ENCODE measurements around the gene PROC.
A peak's percentile ranks its signal among the peaks of the same experiment; 100 is the strongest.

Gene PROC

DNA sequence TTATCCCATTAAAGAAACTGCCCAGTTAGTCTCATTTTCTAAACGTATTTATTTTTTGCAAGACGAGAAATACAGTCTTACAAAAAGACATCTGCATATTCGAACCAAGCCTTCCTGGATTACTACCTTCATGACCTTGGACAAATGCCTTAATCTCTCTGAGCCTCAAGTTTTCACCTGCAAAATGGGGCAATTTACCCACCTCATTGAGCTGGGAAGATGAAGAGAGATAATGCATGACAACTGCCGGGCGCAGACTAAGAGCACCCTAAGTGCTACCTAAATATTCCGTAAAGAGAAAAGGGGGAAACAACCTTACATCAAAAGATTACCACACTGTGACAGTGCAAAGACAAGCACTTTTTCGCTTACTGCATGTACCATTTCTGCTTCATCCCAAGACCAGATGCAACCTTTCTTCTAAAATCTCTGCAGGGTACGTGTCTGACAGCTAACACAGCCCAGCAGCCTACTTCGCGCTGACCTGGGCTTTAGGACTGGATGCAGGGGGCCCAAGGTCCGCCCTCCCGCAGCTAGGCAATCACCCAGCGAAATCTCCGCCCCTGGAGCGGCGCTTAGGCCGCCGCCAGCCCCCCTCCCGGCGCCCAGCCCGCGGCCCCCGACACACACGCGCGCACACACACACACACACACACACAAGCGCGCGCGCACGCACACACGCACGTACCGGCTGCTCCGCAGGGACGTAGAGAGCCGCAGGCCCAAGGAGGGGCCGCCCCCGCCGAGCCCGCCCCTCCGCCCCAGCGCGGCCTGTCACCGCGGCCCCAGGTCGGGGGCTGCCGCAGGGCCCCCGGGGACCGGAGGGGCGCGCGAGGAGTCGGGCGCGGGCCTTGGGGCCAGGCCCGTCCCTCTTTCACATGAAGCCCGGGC is 31.2 kb upstream of the PROC start:
- 2% methylated on average over 40 of the region's 58 CpGs for WGBS (ENCODE audit: insufficient coverage)
- CTCF ChIA-PET: interaction anchor here (1.0 to 1.7 kb wide), 3 partner anchors 23 to 38 kb away, joined by 3 to 5 read pairs (median 4); no protein-coding TSS in a partner anchor
- peak overlapping the region; percentile 70 to 90 (median 84) for H3K4me3 ChIP-seq (ENCODE audit: control insufficient read depth in 1 of 7, extremely low read depth in 1 of 7, insufficient read depth in 4 of 7, low read depth in 2 of 7, low read length in 6 of 7)
- peaks cover 2 to 12% (median 6%) of the 10 kb centered on the region in 4 experiments for H3K36me3 ChIP-seq (ENCODE audit: control insufficient read depth in 4 of 4, insufficient read depth in 4 of 4, low read length in 3 of 4)
- DNase-seq: peak; percentile 81 to 95 (median 91)
- peaks cover 20 to 57% (median 34%) of the 10 kb centered on the region in 4 experiments for H3K4me1 ChIP-seq (ENCODE audit: control extremely low read depth in 1 of 4, control insufficient read depth in 4 of 4, insufficient read depth in 4 of 4, low read length in 3 of 4)
- no peaks in the 10 kb centered on the region for H3K9me3 ChIP-seq (ENCODE audit: control extremely low read depth in 1 of 5, control insufficient read depth in 4 of 5, insufficient read depth in 2 of 5, low read depth in 1 of 5, low read length in 4 of 5)
- H3K27me3 ChIP-seq (replicated peaks in 2 of 5; ENCODE audit: control insufficient read depth in 4 of 5, insufficient read depth in 5 of 5, low read length in 4 of 5): no peaks in the 10 kb centered on the region
- POLR2A ChIA-PET: interaction anchor here (0.6 to 1.9 kb wide), 5 partner anchors 15 to 95 kb away, joined by 4 to 5 read pairs (median 4); no protein-coding TSS in a partner anchor
- peak overlapping the region; percentile 92 to 95 for H3K27ac ChIP-seq (ENCODE audit: insufficient read depth in 1 of 2, low read depth in 1 of 2, low read length in 2 of 2, poor library complexity in 1 of 2, severe bottlenecking in 2 of 2)

DNA sequence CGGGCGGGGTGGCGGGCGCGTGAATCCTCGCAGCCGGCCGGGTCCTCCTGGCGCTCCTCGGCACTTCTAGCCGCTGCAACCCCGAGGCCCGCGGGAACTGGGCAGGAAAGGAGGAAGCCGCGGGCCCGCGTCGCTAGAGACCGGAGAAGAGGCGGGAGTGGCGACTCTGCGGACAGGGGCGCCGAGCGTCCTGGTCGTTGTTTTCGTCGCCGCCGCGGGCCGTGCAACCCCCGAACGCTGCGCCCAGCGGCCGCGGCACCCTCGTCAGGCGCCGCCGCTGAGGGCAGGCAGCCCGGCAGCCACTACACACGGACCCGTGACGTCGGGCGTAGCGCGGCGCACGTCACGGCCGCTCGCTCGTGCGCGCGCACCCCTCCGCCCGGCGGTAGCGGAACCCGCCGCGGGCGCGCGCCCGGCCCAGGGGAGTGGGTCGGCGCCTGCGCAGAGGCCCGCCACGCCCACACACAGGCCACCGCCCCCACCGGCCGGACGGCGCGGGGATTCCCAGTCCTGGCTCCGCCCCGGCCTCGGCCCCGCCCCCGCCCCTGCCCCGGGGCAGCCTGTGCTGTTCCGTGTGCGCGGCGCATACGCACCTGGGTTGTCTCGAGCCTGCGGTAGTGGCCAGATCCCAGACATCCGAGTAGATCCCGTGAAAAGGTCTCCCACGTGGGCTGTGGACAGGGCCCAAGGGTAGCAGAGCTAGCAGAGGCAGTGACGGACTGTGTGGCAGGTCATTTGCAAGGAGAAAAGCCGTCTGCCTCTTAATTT is 30.4 kb upstream of the PROC start, which contains the start of gene MAP3K2:
Gene MAP3K2 (minus strand): TSS at position 321 of the 768 bp plus-strand sequence. CDS start 44,846 bp downstream, outside the sequence.
- Histone ChIP-seq H3K9me3 (ENCODE audit: control extremely low read depth in 1 of 5, control insufficient read depth in 4 of 5, insufficient read depth in 2 of 5, low read depth in 1 of 5, low read length in 4 of 5) (no peaks in the 10 kb centered on the region), H3K36me3 (ENCODE audit: control insufficient read depth in 4 of 4, insufficient read depth in 4 of 4, low read length in 3 of 4) (peaks cover 2 to 8% (median 6%) of the 10 kb centered on the region in 4 experiments), H3K27me3 (replicated peaks in 2 of 5; ENCODE audit: control insufficient read depth in 4 of 5, insufficient read depth in 5 of 5, low read length in 4 of 5) (no peaks in the 10 kb centered on the region), H3K27ac (ENCODE audit: insufficient read depth in 1 of 2, low read depth in 1 of 2, low read length in 2 of 2, poor library complexity in 1 of 2, severe bottlenecking in 2 of 2) (peak within 1 kb of the TSS; percentile 92 to 95), H3K4me3 (ENCODE audit: control insufficient read depth in 1 of 7, extremely low read depth in 1 of 7, insufficient read depth in 4 of 7, low read depth in 2 of 7, low read length in 6 of 7) (peak within 1 kb of the TSS; percentile 70 to 90 (median 84)), H3K4me1 (ENCODE audit: control extremely low read depth in 1 of 4, control insufficient read depth in 4 of 4, insufficient read depth in 4 of 4, low read length in 3 of 4) (peaks cover 20 to 65% (median 37%) of the 10 kb centered on the region in 4 experiments)
- under 1% methylated on average over 78 of the region's 100 CpGs for WGBS (ENCODE audit: insufficient coverage)
- ChIA-PET POLR2A (interaction anchor here (0.5 to 1.9 kb wide), 5 partner anchors 12 to 28 kb away, joined by 3 to 6 read pairs (median 4); no protein-coding TSS in a partner anchor), CTCF (interaction anchor here (1.2 to 4.2 kb wide), 5 partner anchors 13 to 32 kb away, joined by 3 to 37 read pairs (median 4); no protein-coding TSS in a partner anchor)
- DNase-seq: peak; percentile 91 to 94 (median 94)

DNA sequence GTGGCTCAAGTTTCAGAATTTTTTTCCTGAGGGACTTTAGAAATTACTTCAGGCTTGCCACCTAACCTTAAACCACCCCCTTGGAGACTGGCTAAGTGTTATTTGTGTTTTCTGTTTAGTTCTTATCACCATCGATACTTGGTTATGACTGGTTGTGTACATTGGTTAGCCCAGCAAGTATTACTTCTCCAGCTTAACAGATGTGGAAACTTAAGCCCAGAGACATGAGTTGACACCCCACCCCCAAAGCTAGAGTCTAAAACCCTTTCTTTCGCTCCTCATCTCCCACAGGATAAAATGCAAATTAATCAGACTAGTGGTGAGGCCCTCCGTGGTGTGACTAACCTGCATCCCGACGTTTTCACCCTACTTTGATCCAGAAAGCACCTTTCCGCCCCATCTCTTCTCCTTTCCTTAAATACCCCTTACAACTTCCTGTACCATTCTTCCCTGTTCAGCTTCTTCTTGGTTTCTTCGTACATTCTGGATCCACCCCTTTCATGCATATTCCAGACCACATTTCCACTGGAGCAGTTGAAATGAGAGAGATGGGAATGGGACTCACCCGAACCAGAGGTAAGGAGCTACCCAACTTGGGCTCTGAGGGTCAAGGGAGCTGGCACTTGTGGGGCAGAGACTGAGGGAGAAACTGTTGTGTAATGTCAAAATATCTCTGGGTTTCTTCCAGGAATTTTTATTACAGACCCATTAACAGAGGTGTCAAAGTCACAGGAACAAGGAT is 29.6 kb upstream of the PROC start:
- peak in 2 of 3 donors; percentile 75 to 77 for DNase-seq
- 55% methylated on average over 4 of the region's 8 CpGs for WGBS (ENCODE audit: insufficient coverage)
- no peaks in the 10 kb centered on the region for H3K27me3 ChIP-seq (replicated peaks in 2 of 5; ENCODE audit: control insufficient read depth in 4 of 5, insufficient read depth in 5 of 5, low read length in 4 of 5)
- H3K36me3 ChIP-seq (ENCODE audit: control insufficient read depth in 4 of 4, insufficient read depth in 4 of 4, low read length in 3 of 4): peaks cover 0 to 6% (median 3%) of the 10 kb centered on the region in 4 experiments
- peaks cover 20 to 69% (median 38%) of the 10 kb centered on the region in 4 experiments for H3K4me1 ChIP-seq (ENCODE audit: control extremely low read depth in 1 of 4, control insufficient read depth in 4 of 4, insufficient read depth in 4 of 4, low read length in 3 of 4)
- CTCF ChIA-PET: interaction anchor here (0.6 to 4.2 kb wide), 8 partner anchors 10 to 65 kb away, joined by 3 to 37 read pairs (median 4); no protein-coding TSS in a partner anchor
- peak overlapping the region in 6 of 7 experiments; percentile 68 to 90 (median 76) for H3K4me3 ChIP-seq (ENCODE audit: control insufficient read depth in 1 of 7, extremely low read depth in 1 of 7, insufficient read depth in 4 of 7, low read depth in 2 of 7, low read length in 6 of 7)
- H3K27ac ChIP-seq (ENCODE audit: insufficient read depth in 1 of 2, low read depth in 1 of 2, low read length in 2 of 2, poor library complexity in 1 of 2, severe bottlenecking in 2 of 2): peak overlapping the region; percentile 87 to 95
- POLR2A ChIA-PET: interaction anchor here (0.8 to 1.9 kb wide), 4 partner anchors 11 to 35 kb away, joined by 3 to 6 read pairs (median 4); no protein-coding TSS in a partner anchor
- H3K9me3 ChIP-seq (ENCODE audit: control extremely low read depth in 1 of 5, control insufficient read depth in 4 of 5, insufficient read depth in 2 of 5, low read depth in 1 of 5, low read length in 4 of 5): no peaks in the 10 kb centered on the region

DNA sequence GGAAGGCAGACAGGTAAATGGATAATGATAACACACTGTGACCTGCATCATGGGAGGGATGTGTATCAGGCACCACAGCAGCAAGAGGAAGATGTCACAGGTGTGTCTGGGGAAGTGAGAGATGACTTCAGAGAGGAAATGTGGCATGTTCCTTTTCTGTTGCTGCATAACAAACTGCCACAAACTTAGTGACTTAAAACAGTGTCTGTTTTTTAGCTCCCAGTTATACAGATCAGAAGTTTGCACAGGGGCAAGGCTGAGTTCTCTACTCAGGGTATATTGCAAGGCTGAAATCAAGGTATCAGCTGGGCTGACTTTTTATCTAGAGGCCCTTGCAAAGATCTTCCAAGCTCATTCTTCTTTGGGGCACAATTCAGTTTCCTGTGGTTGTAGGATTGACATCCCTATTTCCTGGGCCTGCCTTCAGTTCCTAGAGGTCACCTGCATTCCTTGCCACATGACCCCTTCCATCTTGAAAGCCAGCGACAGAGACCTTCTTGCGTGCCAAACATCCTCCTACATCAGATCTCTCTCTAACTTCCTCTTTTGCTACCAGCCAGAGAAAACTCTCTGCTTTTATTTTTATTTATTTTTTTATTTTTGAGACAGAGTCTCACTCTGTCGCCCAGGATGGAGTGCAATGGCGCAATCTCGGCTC is 28.3 kb upstream of the PROC start:
- H3K27me3 ChIP-seq (replicated peaks in 2 of 5; ENCODE audit: control insufficient read depth in 4 of 5, insufficient read depth in 5 of 5, low read length in 4 of 5): no peaks in the 10 kb centered on the region
- peak; percentile 44 to 81 (median 80) for DNase-seq
- ChIA-PET POLR2A (interaction anchor here (1.1 kb wide), 1 partner anchor 18 kb away, joined by 5 read pairs; no protein-coding TSS in a partner anchor), CTCF (interaction anchor here (0.9 to 4.2 kb wide), 6 partner anchors 8 to 34 kb away, joined by 3 to 37 read pairs (median 6); no protein-coding TSS in a partner anchor)
- H3K4me3 ChIP-seq (ENCODE audit: control insufficient read depth in 1 of 7, extremely low read depth in 1 of 7, insufficient read depth in 4 of 7, low read depth in 2 of 7, low read length in 6 of 7): no peak overlapping the region
- 60% methylated on average over 5 of the region's 5 CpGs for WGBS (ENCODE audit: insufficient coverage)
- H3K4me1 ChIP-seq (ENCODE audit: control extremely low read depth in 1 of 4, control insufficient read depth in 4 of 4, insufficient read depth in 4 of 4, low read length in 3 of 4): peaks cover 20 to 65% (median 36%) of the 10 kb centered on the region in 4 experiments
- peaks cover 0 to 2% (median 0%) of the 10 kb centered on the region in 4 experiments for H3K36me3 ChIP-seq (ENCODE audit: control insufficient read depth in 4 of 4, insufficient read depth in 4 of 4, low read length in 3 of 4)
- peak overlapping the region in 1 of 2 experiments; percentile 46 for H3K27ac ChIP-seq (ENCODE audit: insufficient read depth in 1 of 2, low read depth in 1 of 2, low read length in 2 of 2, poor library complexity in 1 of 2, severe bottlenecking in 2 of 2)
- H3K9me3 ChIP-seq (ENCODE audit: control extremely low read depth in 1 of 5, control insufficient read depth in 4 of 5, insufficient read depth in 2 of 5, low read depth in 1 of 5, low read length in 4 of 5): no peaks in the 10 kb centered on the region

DNA sequence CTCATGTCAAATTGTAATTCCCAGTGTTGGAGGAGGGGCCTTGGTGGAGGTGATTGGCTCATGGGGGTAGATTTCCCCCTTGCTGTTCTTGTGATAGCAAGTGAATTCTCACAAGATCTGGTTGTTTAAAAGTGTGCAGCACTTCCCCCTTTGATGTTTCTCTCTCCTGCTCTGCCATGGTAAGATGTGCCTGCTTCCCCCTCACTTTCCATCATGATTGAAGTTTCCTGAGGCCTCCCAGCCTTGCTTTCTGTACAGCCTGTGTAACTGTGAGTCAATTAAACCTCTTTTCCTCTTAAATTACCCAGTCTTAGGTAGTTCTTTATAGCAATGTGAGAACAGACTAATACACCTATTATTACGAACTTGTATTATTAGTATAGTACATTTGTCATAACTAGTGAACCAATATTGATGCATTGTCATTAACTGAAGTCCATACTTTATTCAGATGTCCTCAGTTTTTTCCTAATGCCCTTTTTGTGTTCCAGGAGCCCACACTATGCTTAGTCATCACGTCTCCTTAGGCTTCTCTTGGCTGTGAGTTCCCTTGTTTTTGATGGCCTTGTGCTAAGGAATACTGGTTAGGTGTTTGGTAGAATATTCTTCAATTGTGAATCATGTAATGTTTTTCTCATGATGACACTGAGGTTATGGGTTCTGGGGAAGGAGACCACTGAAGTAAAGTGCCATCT is 25.9 kb upstream of the PROC start:
- no peaks in the 10 kb centered on the region for H3K27me3 ChIP-seq (replicated peaks in 2 of 5; ENCODE audit: control insufficient read depth in 4 of 5, insufficient read depth in 5 of 5, low read length in 4 of 5)
- H3K9me3 ChIP-seq (ENCODE audit: control extremely low read depth in 1 of 5, control insufficient read depth in 4 of 5, insufficient read depth in 2 of 5, low read depth in 1 of 5, low read length in 4 of 5): no peaks in the 10 kb centered on the region
- no peak overlapping the region for H3K4me3 ChIP-seq (ENCODE audit: control insufficient read depth in 1 of 7, extremely low read depth in 1 of 7, insufficient read depth in 4 of 7, low read depth in 2 of 7, low read length in 6 of 7)
- no peaks in the 10 kb centered on the region for H3K36me3 ChIP-seq (ENCODE audit: control insufficient read depth in 4 of 4, insufficient read depth in 4 of 4, low read length in 3 of 4)
- WGBS (ENCODE audit: insufficient coverage): no CpG with 5 or more reads among the region's 2 CpGs
- CTCF ChIA-PET: no interaction called here
- DNase-seq: no peak
- POLR2A ChIA-PET: no interaction called here
- H3K27ac ChIP-seq (ENCODE audit: insufficient read depth in 1 of 2, low read depth in 1 of 2, low read length in 2 of 2, poor library complexity in 1 of 2, severe bottlenecking in 2 of 2): no peak overlapping the region
- H3K4me1 ChIP-seq (ENCODE audit: control extremely low read depth in 1 of 4, control insufficient read depth in 4 of 4, insufficient read depth in 4 of 4, low read length in 3 of 4): peaks cover 13 to 44% (median 26%) of the 10 kb centered on the region in 4 experiments

All from common myeloid progenitor, CD34-positive (primary cell).